ENCODE data around the gene KCND3. TPM values are rescaled to one million over a fixed set of nuclear protein-coding genes. Genes with fewer than 3 reads are reported as not detected.

Gene KCND3
- total RNA-seq, 1 experiment from 2014 or later = 0.15 TPM

- Histone ChIP-seq H3K9ac (ENCODE audit: extremely low read depth, insufficient read length, low read length) (no peak overlapping the region), H3K79me1 (ENCODE audit: insufficient read depth, low read depth, low read length, poor library complexity, severe bottlenecking) (no peaks in the 10 kb centered on the region), H3K4me2 (ENCODE audit: insufficient read depth, insufficient read length, low read length) (no peak overlapping the region), H3K4ac (ENCODE audit: low read depth, low read length) (no peak overlapping the region), H3K9me3 (ENCODE audit: control insufficient read depth, low read depth, low read length) (no peaks in the 10 kb centered on the region), H3K4me1 (ENCODE audit: insufficient read depth, low read length) (no peaks in the 10 kb centered on the region), H2BK5ac (ENCODE audit: insufficient read length, low read length) (no peak overlapping the region), H4K20me1 (ENCODE audit: control insufficient read depth, insufficient read depth, insufficient read length) (no peaks in the 10 kb centered on the region), H3K27me3 (ENCODE audit: insufficient read depth, low read length) (no peaks in the 10 kb centered on the region), H3K23ac (ENCODE audit: insufficient read length, low read depth, low read length) (no peak overlapping the region), H3K18ac (ENCODE audit: insufficient read length, low read depth, low read length) (no peak overlapping the region), H2BK15ac (ENCODE audit: low read depth, low read length) (no peak overlapping the region), H2BK12ac (ENCODE audit: insufficient read length, low read depth, low read length) (no peak overlapping the region), H2AFZ (ENCODE audit: low read length) (no peak overlapping the region), H3K23me2 (ENCODE audit: insufficient read length, low read depth, low read length, poor library complexity, severe bottlenecking) (no peaks in the 10 kb centered on the region), H3K79me2 (ENCODE audit: insufficient read depth, low read length) (no peaks in the 10 kb centered on the region), H2BK120ac (ENCODE audit: low read depth, low read length, poor library complexity, severe bottlenecking) (no peak overlapping the region), H4K91ac (ENCODE audit: insufficient read length, low read depth, low read length) (no peak overlapping the region), H3T11ph (ENCODE audit: low read length) (no peak overlapping the region), H2BK20ac (ENCODE audit: low read depth, low read length, poor library complexity, severe bottlenecking) (no peak overlapping the region), H4K8ac (replicated peaks; ENCODE audit: insufficient read length, low read depth, low read length) (no peak overlapping the region), H3K14ac (ENCODE audit: insufficient read depth, low read length) (no peak overlapping the region; the same call in 1 of the 2 replicates), H3K56ac (ENCODE audit: insufficient read length, low read depth, low read length) (no peak overlapping the region), H4K5ac (ENCODE audit: insufficient read length, low read depth, low read length) (no peak overlapping the region), H3K27ac (ENCODE audit: insufficient read length, low read depth, low read length) (no peak overlapping the region), H2AK5ac (ENCODE audit: insufficient read length, low read length) (no peak overlapping the region)
- Mint-ChIP-seq H3K9me3 (no peaks in the 10 kb centered on the region; a peak in 2 of 5 replicates), H3K27ac (no peak overlapping the region), H3K4me1 (peaks cover 0 to 6% of the 10 kb centered on the region in 2 experiments; a peak in 2 of 4 replicates), H3K36me3 (ENCODE audit: insufficient read depth in 1 of 3, low read depth in 3 of 3) (no peaks in the 10 kb centered on the region), H3K27me3 (ENCODE audit: low read depth) (peaks cover 4% of the 10 kb centered on the region), H3K4me3 (no peak overlapping the region)
- no CpG with 5 or more reads among the region's 11 CpGs for WGBS (ENCODE audit: extremely low coverage, insufficient read length, low lambda C conversion rate)
- peak; percentile 40 for DNase-seq
- no peak for TF ChIP-seq CTCF (conservative IDR thresholded peaks at IDR 0.05)
These were observed 184.7 kb downstream of the KCND3 start for GRCh38 chr1:111804776-111805175.

All from H9 (cell line).